Suprapubic skin (tissue), 4 donors: ENCODE results near the gene SCN2B.

Experiments used
- POLR2A ChIP-seq, 2 donors: fragments of 450-650 bp; IDR thresholded peaks; one replicate each; pipeline ENCODE4 v1.6.1; 2017; ENCODE audit warnings: antibody characterized with exemption in 2 of 2, mild to moderate bottlenecking in 2 of 2, moderate library complexity in 2 of 2
- POLR2AphosphoS5 ChIP-seq, 3 donors: sonication (generic); formaldehyde crosslinking; IDR thresholded peaks; one replicate each; pipeline ENCODE4 v1.6.1; 2017; ENCODE audit warnings: antibody characterized with exemption in 3 of 3
- TF ChIP-seq, protein P1 (sequence below), 2 donors: fragments of 200-600 bp in 1 of 2; fragments of 450-650 bp in 1 of 2; sonication (generic) in 1 of 2; IDR thresholded peaks; one replicate each; pipeline ENCODE4 v1.5.1; 2016 to 2019; ENCODE audit warnings: antibody characterized with exemption in 2 of 2, mild to moderate bottlenecking in 1 of 2, moderate library complexity in 1 of 2

DNA sequence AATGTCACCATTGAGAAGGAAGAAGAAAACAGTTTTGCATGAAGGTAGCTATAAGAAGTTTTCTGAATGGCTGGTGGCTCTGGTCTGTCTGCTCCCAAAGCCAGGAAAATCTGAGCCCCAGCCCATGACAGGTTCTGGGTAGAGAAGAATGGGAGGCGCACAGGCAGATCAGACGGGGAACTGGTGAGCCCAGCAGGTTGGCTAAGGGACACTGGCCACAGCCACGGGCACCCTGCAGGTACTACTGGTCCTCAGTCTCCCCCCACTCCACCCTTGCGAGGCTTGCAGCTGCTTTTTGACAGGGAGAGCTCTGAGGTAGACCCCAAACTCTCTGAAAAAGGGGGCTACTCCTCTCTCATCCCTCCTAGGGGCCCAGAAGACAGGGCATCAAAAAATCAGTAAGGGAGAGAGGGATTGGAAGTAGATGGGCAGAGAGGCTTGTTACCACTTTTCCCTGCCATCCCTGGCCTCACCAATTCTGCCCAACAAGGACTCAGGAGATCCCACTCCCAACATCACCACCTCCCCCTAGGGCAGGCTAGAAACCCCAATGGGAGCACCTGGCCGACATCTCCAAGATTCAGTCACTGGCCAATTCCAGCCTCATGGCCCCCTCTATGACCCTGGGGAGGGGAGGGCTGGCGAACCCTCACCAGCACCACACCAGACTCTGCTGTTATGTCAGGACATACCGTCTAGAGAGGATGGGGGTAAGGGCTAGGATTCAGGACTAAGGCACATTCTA lies 41.2 kb downstream of the SCN2B start:
- TF ChIP-seq POLR2AphosphoS5 (IDR thresholded peaks at IDR 0.05) (no peak), POLR2A (IDR thresholded peaks at IDR 0.05) (no peak)
- TF ChIP-seq, protein P1, sequence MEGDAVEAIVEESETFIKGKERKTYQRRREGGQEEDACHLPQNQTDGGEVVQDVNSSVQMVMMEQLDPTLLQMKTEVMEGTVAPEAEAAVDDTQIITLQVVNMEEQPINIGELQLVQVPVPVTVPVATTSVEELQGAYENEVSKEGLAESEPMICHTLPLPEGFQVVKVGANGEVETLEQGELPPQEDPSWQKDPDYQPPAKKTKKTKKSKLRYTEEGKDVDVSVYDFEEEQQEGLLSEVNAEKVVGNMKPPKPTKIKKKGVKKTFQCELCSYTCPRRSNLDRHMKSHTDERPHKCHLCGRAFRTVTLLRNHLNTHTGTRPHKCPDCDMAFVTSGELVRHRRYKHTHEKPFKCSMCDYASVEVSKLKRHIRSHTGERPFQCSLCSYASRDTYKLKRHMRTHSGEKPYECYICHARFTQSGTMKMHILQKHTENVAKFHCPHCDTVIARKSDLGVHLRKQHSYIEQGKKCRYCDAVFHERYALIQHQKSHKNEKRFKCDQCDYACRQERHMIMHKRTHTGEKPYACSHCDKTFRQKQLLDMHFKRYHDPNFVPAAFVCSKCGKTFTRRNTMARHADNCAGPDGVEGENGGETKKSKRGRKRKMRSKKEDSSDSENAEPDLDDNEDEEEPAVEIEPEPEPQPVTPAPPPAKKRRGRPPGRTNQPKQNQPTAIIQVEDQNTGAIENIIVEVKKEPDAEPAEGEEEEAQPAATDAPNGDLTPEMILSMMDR (IDR thresholded peaks at IDR 0.05), result no peak
